Fibroblast of skin of right quadriceps (primary cell): ENCODE data around the gene FAM120A.

Source experiments
- DNase-seq: peaks from one replicate; pipeline ENCODE4 v3.0.0-alpha.2; 2013

Gene FAM120A

GRCh38 chr9:93565089-93565488 is 113.6 kb downstream of the FAM120A start:
- DNase-seq = no peak

- peak; percentile 96 for DNase-seq
Observed at GRCh38 chr9:93566408-93567270, 115.2 kb downstream of the FAM120A start.

- DNase-seq = no peak
Observed at GRCh38 chr9:93567271-93567959, 115.9 kb downstream of the FAM120A start.

- no peak for DNase-seq
Observed at GRCh38 chr9:93568169-93568568, 116.7 kb downstream of the FAM120A start.

GRCh38 chr9:93569621-93570174 is 118.2 kb downstream of the FAM120A start:
- DNase-seq = no peak

GRCh38 chr9:93572221-93572620 is 120.7 kb downstream of the FAM120A start:
- no peak for DNase-seq

- DNase-seq = no peak
Observed at GRCh38 chr9:93572636-93573515, 121.4 kb downstream of the FAM120A start.

GRCh38 chr9:93573516-93573828 is 122.0 kb downstream of the FAM120A start:
- DNase-seq = no peak

GRCh38 chr9:93574091-93574899 is 122.8 kb downstream of the FAM120A start:
- no peak for DNase-seq

GRCh38 chr9:93574900-93575795 is 123.7 kb downstream of the FAM120A start:
- no peak for DNase-seq

- DNase-seq = peak; percentile 40
Observed at GRCh38 chr9:93575796-93576257, 124.3 kb downstream of the FAM120A start.

GRCh38 chr9:93576258-93577077 is 125.0 kb downstream of the FAM120A start, which contains the start of gene PHF2:
Gene PHF2, plus strand, starts transcription at chr9:93576584. Its CDS starts 190 bp downstream, at chr9:93576774.
- no peak for DNase-seq

- DNase-seq = no peak
Observed at GRCh38 chr9:93577078-93577974, 125.8 kb downstream of the FAM120A start.

- DNase-seq = no peak
Observed at GRCh38 chr9:93577975-93578682, 126.6 kb downstream of the FAM120A start.

- DNase-seq = no peak
Observed at GRCh38 chr9:93578844-93579243, 127.4 kb downstream of the FAM120A start.

- no peak for DNase-seq
Observed at GRCh38 chr9:93579711-93580516, 128.4 kb downstream of the FAM120A start.
